GM19023 (cell line): ENCODE results near the gene PPP1R14C.

Experiments
- ATAC-seq: cut with Tn5 transposase; IDR thresholded peaks from one replicate; pipeline ENCODE4 v1.9.1; 2021; ENCODE audit warnings: mild to moderate bottlenecking, moderate library complexity; ENCODE audit not compliant: unreplicated experiment

PPP1R14C gene

DNA sequence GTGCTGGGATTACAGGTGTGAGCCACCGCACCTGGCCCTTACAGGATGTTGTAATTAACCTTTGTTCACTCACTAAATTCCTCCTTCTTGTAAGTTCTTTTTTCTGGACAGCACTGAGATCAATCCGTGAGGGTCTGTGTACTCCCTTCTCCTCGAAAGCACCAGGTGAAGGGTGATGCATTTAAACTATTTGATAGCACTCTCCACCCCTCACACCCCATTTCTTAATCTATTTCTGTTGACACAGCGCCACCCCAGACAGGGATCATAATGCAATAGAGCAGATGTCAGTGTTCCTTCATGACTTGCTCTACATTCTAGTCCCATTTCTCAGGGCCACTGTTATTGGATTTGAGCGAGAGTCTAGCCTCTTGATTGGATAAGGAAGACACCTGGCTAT, 46.3 kb downstream of the PPP1R14C start:
- no peak for ATAC-seq

DNA sequence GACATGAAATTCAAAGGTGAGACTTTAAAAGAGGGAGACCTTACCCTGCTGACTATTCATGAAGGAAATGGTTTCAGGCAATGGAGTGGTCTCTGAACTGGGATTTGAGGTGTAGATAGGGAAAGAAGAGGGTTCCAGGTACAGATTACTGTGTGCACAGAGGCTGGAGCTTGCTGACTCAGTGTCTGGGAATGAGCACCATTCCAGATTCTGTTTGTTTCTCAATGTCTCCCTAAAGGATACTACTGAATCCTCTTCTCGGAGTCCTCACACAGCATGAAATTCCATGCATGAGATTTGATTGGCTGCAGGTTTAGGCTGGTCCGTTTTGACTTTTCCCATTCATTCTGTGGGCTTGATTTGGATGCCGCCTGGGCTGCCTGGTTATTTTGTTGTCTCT, 49.0 kb downstream of the PPP1R14C start:
- no peak for ATAC-seq

DNA sequence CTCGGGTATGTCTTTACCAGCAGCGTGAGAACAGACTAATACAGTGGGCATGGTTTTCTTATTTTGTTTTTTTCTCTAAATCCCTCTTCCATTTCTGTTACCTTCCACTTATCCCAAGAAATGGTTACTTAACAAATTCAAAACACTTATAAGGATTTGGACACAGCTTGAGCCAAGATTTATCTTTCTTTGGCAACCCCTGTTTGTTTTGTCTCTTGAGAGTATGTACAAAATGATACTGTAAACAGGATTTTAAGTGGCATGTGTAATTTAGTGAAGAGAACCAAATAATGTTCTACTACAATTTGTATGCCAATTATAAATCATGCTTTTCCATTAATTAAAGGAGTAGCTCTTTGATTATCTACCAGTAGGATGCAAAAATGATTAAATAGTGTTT, 51.4 kb downstream of the PPP1R14C start:
- no peak for ATAC-seq

DNA sequence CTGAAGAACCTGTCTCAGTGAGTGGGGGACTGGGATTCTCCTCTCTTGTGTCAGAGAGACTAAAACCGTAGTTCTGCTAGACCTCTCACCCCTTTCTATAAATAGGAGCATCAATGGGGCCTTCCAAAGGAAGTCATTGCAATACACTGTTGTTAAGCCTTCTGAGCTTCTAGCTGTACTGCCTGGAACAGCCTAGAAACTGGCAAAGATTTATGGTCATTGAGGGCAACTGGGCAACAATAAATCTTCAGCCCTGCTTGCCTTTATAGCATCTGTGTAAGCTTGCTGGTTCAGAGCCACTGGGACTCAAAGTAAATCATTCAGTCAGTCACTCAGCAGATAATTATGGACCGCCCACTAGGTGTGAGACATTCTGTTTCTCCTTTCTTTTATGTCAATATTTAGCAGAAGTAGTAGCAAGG, 53.2 kb downstream of the PPP1R14C start:
- no peak for ATAC-seq

DNA sequence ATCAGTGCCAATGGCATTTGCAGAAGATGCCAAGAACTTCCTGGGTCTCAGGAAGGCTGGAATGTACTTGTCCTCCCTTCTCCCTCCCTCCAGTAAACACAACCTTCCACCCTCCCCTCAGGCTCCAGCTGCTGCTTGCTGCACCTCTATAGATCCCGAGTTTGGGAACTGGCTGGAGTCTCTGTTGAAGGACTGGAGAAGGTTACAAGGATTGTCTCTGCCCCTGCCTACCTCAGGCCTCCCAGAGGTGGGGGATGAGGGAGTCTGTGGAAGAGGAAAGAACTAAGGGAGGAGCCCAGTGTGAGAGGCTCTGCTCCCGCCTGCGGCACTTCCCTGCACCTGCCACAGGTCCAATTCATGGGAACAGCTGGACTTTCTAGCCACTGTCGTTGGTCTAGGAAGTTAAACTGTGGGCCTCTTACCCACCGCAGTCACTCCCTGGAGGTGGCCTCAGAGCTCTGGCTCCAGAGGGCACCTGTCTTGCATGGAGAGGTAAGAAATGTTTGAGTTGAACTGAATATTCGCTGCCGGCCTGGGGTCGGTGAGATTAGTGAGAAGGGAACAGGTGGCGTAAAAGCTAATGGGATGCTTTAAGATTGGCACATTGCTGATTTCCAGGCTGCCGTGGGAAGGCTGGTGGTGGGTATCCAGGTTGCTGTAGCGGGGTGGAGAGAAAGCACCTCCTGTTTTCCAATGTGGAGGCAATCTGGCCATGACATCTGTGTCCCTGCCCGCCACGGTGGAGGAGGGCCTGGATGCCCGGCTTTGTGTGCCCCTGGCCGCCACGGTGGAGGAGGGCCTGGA, 54.3 kb downstream of the PPP1R14C start:
- no peak for ATAC-seq

DNA sequence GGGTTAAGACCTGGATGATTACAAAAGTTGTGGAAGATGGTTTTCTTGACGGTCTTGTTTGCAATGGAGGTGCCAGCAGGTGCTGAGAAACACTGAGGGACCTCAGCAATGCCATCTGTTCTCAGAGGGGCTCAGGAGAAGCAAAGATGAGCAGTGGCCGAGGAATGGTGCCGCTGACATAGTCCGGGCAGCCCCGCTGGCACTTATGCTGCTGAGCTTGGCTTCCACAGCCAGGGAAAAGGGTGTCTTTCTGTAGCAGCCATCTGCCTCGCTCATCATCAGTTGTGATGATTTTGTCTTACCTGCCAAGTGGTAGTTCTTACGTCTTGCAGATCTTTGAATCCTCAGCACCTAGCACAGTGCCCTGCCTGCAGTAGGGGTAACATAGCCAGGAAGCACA, 55.7 kb downstream of the PPP1R14C start:
- ATAC-seq = no peak

DNA sequence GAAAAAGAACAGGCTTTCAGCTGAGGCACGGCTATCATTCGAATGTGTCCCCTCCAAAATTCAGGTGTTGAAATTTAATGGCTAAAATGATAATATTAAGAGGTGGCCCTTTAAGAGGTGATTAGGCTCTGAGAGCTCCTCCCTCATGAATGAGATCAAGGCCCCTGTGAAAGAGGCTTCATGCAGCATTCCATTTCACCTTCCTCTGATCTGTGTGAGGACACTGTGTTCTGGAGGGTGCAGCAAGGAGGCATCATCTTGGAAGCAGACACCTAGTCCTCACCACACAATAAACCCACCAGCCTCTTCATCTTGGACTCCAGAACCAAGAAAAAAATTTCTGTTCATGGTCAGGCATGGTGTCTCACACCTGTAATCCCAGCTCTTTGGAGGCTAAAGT, 56.4 kb downstream of the PPP1R14C start:
- no peak for ATAC-seq

DNA sequence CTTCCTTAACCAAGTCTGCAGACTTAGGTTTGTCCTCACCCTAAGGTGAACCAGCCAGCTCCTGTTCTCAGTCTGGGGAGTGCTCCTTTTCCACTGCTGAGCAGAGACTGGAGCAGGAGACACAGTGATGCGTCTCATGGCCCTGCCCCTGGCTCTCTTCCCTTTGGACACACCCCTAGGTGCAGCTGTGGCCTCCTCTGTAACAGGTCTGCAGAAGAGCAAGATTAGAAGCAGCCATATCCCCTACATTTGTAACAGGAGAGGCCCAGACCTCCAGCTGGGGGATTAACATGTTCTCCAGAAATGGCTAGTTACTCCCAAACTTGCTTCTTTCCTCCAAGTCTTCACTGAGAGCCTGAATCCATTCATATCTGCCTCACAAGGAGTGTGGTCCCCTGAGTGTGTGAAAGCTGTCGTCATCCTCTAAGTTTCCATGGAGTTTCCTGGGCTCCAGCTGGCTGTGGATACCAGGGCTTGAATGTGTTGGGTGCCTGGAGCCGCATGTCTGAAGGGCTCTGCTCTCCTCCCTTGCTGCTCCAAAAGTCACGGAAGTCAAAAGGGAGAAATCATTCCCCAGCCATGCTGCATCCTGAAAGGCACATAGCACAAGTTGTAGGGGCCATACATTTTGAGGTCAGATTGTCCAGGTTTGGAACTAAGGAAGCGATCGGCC, 57.7 kb downstream of the PPP1R14C start:
- ATAC-seq = no peak

DNA sequence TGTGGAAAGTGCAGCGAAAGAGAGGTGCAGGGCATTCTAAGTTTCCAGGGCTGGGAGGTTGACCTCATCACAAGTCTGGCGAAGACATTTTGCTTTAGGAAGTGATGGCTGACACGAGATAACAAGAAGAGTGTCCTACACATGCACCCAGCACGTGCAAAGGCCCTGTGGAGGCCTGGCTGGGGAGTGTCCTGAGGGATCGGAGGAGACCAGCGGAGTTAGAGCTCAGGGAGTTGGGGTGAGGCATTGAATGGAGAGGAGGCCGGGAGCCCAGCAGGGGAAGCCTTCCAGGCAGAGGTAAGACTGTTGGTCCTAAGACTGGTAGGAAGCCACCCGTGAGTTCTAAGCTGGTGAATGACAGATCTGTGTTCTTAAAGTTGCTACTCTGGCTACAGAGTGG, 58.4 kb downstream of the PPP1R14C start:
- ATAC-seq = no peak

DNA sequence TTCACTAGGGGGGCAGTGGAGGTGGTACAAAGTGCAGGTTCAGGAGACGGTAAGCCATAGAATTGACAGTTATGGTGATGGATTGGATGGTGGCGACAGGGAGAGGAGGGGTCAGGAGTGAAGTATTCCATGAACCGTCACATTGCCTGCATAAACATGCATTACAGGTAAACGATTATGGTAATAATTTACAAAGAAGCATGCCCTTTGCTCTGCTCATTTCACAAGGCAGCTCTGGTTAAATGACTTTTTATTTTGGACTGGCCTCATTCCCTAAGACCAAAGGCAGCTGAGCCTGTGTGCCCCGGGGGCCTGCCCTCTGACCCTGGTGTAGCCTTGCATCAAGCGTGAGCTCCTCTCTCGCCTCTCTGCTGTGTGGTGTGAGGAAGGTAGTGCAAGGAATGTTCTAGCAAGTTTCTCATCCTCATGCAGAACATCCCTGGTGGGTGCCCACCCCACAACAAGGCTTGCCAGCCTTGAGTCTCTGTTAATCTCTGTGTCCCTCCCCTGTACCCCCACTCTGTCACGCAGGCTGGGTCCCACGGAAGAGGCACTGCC, 59.0 kb downstream of the PPP1R14C start:
- ATAC-seq = no peak

DNA sequence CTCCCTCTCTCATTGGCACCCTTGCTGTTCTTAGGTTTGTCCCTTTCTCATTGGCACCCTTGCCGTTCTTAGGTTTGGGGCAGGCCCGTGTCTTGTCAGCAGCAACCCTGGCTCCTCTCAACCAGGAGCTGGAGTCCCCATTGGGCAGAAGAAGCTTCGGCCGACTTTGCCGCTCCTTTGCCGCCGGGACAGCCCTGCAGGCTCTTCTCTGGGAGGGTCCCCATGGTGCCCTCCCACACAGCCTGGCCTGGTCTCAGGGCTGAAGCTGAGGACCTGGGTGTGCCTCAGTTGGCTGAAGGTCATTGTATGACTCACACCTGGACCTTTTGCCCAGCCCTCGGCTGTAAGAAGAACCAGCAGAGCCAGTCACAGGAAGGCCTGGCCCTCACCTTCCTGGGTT, 59.6 kb downstream of the PPP1R14C start:
- ATAC-seq = no peak

DNA sequence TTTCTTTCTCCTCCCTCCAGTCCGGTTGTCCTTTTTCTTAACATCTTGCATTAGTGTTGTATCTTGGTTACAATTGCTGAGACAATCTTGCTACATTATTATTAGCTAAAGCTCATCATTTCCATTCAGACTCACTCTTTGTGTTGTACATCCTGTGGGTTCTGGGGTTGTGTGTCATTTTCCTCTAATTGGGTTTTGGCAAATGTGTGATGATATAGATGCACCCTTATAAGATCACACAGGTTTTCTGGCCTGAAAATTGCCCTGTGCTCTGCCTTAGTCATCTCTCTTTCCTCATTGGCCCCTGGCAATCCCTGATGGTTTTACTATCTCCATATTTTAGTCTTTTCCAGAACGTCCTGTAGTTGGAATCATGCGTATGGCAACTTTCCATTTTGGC, 60.1 kb downstream of the PPP1R14C start:
- ATAC-seq = no peak

DNA sequence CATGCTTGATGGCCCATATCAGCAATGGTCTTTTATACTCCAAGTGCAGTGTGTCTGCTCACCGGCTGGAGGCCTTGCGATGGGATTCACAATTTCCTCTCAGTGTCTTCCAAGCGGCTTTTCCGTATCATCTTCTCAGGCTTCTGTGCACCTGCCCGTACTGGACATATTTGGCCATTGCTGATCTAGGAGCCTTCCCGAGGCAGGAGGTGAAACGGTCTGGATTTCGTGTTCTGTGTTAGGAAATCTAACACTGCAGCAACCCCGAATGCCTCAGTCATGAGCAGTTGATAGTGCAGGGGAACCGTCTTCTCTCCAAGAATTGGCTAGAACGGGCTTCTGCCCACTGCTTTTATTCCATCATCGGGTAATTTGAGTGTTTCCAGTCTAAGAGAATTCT, 60.5 kb downstream of the PPP1R14C start:
- ATAC-seq = no peak

DNA sequence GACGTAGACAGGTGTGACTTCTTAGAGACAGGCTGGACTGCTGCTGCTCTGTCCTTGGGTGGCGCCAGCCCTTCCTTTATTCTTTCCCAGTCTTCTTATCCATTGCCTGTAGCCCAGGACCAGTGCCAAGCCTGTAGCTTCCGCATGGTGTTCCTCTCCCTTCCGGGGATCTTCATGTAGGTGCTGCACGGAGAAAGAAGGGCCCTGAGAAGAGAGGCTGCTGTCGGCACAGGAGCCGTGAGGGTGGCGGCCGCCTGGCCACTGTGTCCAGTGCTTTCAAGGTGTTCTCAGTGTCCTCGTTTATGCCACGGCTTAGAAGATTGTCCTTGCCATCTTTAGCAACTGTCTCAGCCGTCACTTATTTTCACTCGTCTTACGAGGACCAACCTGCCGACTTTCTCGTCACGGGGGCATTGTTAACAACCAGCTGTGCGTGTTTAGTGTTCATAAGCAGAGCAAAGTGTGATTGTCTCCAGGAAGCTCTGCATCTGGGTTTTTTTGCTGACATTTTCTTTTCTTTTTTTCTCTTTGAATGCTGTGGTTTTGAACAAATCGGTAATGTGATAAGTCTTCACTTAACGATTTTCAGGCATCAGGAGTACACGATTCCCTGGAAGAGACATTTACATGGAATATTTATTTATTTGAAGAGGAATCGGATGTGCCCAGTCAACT, 61.2 kb downstream of the PPP1R14C start:
- no peak for ATAC-seq

DNA sequence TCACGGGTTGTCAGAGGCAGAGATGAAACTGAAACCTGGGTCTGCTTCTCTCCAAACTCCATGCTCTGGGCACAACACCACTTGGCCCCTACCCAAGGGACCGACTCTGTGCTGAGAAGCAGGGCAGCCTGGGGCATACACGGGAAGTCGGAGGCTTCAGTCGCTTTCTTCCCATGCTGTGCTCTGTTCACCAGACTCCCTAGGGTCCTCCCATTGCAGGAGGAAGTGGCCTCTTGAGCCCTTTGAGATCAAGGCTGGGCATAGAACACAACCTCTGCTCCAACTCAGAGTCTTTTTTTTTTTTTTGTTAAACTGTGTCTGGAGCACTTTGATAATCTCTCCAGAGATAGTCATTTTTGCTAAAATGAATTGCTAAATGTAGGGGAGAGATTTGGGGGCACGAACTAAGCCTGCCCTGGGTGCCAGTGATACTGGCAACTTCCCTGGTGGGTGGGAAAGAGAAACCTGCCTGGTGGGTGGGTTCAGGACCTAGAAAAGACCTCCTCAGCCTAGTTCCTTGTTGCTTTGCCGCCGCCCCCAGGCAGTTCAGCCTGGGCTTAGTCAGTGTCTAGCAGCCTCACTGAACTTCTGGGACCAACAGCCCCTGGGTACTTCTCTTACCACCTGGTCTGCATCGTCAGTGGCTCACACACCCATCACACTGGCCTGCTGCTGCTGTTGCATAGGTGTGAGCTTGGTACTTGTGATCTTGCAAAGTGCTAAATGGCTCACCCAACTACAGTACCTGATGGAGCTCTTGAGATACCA, 62.0 kb downstream of the PPP1R14C start:
- no peak for ATAC-seq

DNA sequence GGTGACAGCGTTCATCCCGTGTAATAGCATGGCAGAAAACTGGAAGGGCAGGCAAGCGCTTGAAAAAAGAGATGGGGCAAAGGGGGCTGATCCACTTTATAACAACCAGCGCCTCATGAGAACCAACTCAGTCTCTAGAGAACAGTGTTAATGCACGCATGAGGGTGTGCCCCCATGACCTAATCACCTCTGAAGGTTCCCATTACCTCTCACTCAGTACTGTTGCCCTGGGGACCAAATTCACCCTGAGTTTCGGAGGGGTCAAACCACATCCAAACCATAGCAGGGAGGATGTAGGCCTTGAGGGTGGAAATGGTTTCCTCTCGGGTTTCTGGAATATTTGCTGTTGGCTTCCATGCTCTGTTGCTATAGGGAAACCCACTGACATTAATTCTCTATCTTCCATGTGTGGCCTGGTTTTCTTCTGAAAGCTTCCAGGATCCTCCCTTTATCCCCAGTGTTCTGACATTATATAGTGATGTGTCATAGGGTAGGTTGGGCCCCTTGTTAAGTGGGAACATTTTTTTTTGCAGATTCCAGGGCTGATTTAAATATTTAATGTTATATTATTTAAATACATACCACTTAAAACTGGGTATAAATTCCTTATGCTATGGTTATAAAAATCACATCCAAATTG, 65.2 kb downstream of the PPP1R14C start:
- ATAC-seq = no peak

DNA sequence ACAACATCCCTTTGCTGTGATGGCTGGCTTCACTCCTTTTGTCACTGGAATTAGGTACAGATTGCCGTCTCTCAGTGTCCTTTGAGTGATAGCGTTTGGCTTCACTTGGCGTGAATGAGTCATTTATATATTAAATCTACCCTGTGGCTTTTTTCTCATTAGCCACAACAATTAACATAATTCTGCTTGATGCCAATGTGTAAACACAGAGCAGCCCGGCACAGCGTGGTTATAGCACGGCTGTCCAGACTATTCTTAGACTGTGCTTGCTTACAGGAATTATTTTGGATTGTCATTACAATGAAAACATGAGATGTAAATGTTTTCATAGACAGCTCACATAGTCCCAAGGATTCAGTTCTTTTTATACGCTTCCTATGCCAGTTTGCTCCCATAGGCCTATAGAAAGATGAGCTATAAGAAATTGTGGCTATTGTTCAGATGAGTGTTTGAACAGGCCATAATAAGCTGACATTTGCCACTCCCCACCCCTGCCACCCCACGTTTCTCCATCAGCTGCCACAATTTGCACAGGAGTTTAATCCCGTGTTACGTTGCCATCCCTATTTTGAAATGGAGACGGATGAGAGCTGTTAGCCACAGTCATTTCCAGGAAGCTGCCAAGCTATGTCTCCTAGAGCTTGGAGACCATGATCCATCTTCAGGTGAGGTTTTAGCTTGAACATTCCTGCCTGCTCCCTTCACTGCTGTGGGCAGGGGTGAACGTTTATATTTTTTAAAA, 65.9 kb downstream of the PPP1R14C start:
- ATAC-seq = no peak

DNA sequence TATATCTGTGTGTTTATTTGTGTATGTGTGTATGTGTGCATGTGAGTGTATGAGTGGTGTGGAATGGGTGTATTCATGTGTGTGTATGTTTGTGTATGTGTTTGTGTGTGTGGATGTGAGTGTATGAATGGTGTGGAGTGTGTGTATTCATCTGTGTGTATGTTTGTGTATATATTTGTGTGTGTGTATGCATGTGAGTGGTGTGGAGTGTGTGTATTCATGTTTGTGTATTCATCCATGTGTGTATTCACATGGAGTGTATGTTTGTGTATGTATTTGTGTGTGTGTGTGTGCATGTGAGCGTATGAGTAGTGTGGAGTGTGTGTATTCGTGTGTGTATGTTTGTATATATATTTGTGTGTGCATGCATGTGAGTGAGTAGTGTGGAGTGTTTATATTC, 66.6 kb downstream of the PPP1R14C start:
- no peak for ATAC-seq

DNA sequence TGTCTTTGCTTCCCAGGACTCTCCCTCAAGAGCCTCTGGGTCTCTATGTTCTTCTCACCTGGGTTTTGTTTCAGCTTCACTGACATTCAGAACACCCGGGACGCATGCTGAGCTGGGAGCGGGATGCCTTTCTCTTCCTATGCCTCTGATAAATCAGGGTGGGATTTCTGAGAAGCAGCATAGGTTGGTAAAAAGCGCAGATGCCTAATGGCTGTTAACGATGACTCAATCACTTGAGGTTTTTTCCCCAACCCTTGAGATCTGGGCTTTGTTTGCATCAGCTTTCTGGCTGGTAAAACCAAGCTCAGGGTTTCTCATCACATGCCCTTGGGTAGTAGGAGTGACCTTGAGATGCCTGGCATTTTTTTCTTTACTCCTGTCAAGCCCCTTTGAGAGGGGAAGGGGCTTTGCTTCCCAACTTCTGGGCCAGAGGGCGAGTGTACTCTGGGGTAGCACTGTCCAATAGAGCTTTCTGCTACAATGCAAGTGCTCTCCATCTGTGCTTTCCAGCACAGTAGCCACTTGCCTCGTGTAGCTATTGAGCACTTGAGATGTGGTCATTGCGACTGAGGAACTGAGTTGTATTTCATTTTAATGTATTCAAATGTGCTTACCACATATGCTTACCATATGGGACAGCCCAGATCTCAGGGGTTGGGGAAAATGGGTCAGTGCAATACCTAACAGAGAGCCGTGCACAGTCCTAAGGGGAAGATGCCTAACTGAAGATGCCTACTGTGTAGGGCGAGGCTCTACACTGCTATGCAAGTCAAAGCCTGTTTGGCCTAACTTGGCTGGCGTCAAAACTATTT, 69.1 kb downstream of the PPP1R14C start:
- ATAC-seq = no peak
